D341Med (cell line): ENCODE results near the gene NNT.
"Not testable (repeated sequence)": the region's sequence is repeated elsewhere in the genome, so short reads cannot be mapped to it uniquely, and the experiment has no call there.

Experiments used
- DNase-seq: peaks from one replicate; pipeline ENCODE4 v3.0.0; 2012; ENCODE audit warnings: low spot score

Gene NNT

DNA sequence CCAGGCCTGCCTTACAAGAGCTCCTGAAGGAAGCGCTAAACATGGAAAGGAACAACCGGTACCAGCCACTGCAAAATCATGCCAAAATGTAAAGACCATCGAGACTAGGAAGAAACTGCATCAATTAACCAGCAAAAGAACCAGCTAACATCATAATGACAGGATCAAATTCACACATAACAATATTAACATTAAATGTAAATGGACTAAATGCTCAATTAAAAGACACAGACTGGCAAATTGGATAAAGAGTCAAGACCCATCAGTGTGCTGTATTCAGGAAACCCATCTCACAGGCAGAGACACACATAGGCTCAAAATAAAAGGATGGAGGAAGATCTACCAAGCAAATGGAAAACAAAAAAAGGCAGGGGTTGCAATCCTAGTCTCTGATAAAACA is 116.8 kb downstream of the NNT start:
- DNase-seq, result not testable (repeated sequence)

- no peak for DNase-seq
Observed at GRCh38 chr5:43728581-43728980, 125.6 kb downstream of the NNT start.

GRCh38 chr5:43729846-43730478 is 127.0 kb downstream of the NNT start:
- DNase-seq, result no peak

DNA sequence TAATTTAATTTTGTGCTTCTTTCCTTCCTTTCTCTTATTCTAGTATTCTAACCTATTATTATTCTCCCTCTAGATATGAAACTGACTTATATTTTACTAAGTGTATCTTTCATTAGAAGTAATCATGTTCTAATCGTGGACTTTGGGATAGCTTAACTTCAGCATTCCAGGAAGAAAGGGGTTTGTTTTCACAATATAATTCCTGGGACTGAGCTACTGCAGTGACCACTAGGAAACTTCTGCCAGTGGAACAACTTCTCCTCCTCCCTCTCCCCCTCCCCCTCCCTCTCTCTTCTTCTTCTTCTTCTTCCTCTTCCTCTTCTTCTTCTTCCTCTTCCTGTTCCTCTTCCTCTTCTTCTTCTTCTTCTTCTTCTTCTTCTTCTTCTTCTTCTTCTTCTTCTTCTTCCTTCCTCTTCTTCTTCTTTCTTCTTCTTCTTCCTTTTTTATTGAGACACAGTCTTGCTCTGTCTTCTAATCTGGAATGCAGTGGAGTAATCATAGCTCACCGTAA is 127.9 kb downstream of the NNT start:
- DNase-seq, result no peak

- no peak for DNase-seq
Observed at GRCh38 chr5:43731573-43731972, 128.6 kb downstream of the NNT start.

DNA sequence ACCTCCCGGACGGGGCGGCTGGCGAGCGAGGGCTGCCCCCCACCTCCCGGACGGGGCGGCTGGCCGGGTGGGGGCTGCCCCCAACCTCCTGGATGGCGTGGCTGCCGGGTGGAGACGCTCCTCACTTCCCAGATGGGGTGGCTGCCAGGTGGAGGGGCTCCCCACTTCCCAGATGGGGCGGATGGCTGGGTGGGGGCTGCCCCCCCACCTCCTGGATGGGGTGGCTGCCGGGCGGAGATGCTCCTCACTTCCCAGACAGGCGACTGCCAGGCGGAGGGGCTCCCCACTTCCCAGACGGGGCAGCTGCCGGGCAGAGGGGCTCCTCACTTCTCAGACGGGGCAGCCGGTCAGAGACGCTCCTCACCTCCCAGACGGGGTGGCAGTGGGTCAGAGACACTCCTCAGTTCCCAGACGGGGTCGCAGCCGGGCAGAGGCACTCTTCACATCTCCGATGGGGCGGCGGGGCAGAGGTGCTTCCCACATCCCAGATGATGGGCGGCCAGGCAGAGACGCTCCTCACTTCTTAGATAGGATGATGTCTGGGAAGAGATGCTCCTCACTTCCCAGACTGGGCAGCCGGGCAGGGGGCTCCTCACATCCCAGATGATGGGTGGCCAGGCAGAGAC is 143.1 kb downstream of the NNT start:
- DNase-seq, result not testable (repeated sequence)

DNA sequence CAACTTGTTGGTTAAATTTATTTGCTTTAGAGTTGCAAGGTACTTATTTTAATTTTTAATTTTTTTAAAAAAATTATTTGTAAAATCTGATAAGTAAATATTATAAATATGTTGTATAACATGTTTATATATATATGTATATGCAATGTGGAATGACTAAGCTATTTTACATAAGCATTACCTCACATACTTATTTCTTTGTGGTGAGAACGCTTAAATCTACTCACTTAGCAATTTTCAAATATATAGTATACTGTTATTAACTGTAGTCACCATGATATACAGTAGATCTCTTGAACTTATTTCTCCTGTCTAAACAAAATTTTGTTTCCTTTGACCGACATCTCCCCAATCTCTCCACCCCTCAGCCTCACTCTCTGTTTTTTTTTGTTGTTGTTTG is 147.8 kb downstream of the NNT start:
- no peak for DNase-seq

GRCh38 chr5:43753069-43753468 is 150.1 kb downstream of the NNT start:
- DNase-seq, result no peak
